Neutrophil (primary cell): Measurements from ENCODE around the gene MYOCD.

Experiments
- H3K27ac ChIP-seq: fragments of 200-600 bp; sonication (generic); 2 replicates; pipeline ENCODE4 v1.5.1; 2016; ENCODE audit warnings: mild to moderate bottlenecking, moderate library complexity
- H3K27me3 ChIP-seq: fragments of 200-600 bp; sonication (generic); 2 replicates; pipeline ENCODE4 v1.6.0; 2016; ENCODE audit warnings: mild to moderate bottlenecking
- H3K36me3 ChIP-seq: fragments of 200-600 bp; sonication (generic); 2 replicates; pipeline ENCODE4 v1.5.1; 2017
- H3K4me1 ChIP-seq, 2 experiments: fragments of 200-600 bp in 1 of 2; sonication (generic) in 1 of 2; 1 replicate in 1 of 2; 2 replicates in 1 of 2; pipeline versions ENCODE4 v1.5.1 to v1.6.1; 2013 to 2016; ENCODE audit warnings: low read depth in 1 of 2, low read length in 1 of 2, mild to moderate bottlenecking in 1 of 2, moderate library complexity in 1 of 2; ENCODE audit not compliant: control insufficient read depth in 1 of 2, insufficient read depth in 1 of 2
- H3K4me3 ChIP-seq, 2 experiments: fragments of 200-600 bp in 1 of 2; sonication (generic) in 1 of 2; 1 replicate in 1 of 2; 2 replicates in 1 of 2; pipeline ENCODE4 v1.5.1; 2013 to 2016; ENCODE audit warnings: low read depth in 1 of 2, low read length in 1 of 2, mild to moderate bottlenecking in 1 of 2, moderate library complexity in 1 of 2
- H3K9me3 ChIP-seq: fragments of 200-600 bp; sonication (generic); 2 replicates; pipeline ENCODE4 v1.5.1; 2016
- TF ChIP-seq, protein P1 (sequence below): fragments of 200-600 bp; sonication (generic); IDR thresholded peaks from 2 replicates; pipeline ENCODE4 v1.5.1; 2016; ENCODE audit warnings: antibody characterized with exemption

Gene MYOCD

DNA sequence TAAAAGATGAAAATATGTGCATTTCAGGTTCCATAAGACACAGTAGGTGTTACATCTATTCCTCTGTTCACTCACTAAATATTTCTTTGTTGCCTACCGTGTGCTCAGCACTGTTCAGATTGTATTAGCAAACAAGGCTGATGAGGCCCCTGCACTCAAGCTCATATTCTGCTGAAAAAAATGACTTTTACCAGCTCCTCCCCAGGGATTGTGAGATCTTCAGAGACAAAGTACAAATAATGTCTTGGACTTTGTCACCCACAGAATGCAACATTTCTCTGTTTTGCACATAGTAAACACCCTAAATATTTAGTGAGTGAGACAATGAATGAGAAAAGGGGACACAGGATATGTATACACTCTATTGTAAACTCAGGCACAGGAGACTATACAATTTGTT lies 21.9 kb upstream of the MYOCD start:
- H3K4me3 ChIP-seq = no peak overlapping the region

DNA sequence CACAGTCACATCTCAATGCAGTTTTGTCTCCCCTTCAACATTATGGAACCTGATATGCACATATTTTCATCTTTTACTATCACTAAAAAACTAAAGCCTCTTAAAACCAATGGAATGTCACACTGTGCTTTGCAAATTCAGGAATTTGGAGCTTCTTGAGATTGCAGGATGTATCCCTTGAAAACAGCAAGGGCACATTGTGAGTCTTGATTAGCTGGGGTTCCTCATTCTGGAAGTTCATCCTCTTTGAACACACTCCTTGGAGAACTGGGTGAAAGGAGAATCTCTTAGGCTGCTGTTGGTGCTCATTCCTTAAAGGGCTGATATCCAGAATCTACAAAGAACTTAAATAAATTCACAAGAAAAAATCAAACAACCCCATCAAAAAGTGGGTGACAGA lies 21.1 kb upstream of the MYOCD start:
- Histone ChIP-seq H3K36me3 (no peaks in the 10 kb centered on the region), H3K27ac (no peak overlapping the region), H3K4me1 (peaks cover 0 to 4% of the 10 kb centered on the region in 2 experiments), H3K27me3 (no peaks in the 10 kb centered on the region), H3K4me3 (no peak overlapping the region), H3K9me3 (no peaks in the 10 kb centered on the region)
- TF ChIP-seq, protein P1, sequence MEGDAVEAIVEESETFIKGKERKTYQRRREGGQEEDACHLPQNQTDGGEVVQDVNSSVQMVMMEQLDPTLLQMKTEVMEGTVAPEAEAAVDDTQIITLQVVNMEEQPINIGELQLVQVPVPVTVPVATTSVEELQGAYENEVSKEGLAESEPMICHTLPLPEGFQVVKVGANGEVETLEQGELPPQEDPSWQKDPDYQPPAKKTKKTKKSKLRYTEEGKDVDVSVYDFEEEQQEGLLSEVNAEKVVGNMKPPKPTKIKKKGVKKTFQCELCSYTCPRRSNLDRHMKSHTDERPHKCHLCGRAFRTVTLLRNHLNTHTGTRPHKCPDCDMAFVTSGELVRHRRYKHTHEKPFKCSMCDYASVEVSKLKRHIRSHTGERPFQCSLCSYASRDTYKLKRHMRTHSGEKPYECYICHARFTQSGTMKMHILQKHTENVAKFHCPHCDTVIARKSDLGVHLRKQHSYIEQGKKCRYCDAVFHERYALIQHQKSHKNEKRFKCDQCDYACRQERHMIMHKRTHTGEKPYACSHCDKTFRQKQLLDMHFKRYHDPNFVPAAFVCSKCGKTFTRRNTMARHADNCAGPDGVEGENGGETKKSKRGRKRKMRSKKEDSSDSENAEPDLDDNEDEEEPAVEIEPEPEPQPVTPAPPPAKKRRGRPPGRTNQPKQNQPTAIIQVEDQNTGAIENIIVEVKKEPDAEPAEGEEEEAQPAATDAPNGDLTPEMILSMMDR = no peak

More for the DNA sequence above, 21.9 kb upstream of the MYOCD start:
- no peaks in the 10 kb centered on the region for H3K27me3 ChIP-seq
- H3K36me3 ChIP-seq = no peaks in the 10 kb centered on the region
- TF ChIP-seq, protein P1 = no peak
- H3K9me3 ChIP-seq = no peaks in the 10 kb centered on the region
- peaks cover 0 to 4% of the 10 kb centered on the region in 2 experiments for H3K4me1 ChIP-seq
- no peak overlapping the region for H3K27ac ChIP-seq

DNA sequence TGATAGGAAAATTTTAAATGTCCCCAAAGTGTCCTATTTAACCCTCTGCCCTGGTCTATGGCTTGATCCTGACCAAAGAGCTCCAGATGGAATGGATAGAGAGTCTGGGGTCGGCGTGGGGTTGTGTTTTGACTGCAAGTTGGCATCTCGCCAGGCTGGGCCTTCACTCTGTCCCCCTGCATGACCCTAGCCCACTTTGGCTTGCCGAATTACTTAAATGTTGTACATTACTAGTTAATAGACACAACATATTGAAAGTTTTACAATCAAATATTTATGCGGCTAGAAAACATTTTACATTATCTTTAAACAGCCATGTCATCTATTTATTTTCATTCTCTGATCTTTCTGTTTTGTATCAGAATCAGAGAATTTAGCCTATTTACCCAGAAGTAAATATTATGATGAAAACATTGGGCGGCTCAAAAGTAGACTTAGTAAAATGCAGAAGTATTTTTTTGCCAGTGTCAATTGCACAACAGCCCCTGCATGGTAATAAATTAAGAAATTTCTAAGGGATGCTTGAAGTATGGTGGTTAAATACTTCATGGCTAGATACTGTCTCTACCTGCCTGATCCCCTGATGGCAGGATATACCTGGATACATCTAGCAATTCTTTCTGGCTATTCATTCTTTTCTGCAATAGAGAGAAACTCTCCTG lies 18.8 kb upstream of the MYOCD start:
- Histone ChIP-seq H3K4me1 (peaks cover 0 to 4% of the 10 kb centered on the region in 2 experiments), H3K27me3 (no peaks in the 10 kb centered on the region), H3K4me3 (no peak overlapping the region), H3K27ac (no peak overlapping the region), H3K36me3 (no peaks in the 10 kb centered on the region), H3K9me3 (no peaks in the 10 kb centered on the region)
- TF ChIP-seq, protein P1 = no peak

DNA sequence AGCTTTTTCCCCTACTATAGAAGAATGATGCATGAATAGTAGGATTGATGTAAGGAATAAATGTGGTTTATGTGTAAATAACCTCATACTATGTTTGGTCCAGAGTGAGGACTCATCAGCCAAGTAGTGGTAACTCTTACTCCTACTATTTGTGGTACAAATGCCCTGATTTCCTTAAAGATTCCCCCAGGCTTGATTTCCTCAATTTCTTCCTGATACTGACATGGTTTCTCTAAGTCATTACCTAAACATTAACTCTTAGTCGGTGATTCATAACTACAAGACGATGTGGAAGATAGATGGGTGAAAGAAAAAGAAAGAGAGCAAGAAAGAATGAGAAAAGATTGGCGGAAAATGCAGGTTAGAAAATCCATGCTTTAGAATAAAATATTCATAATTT lies 17.2 kb upstream of the MYOCD start:
- Histone ChIP-seq H3K9me3 (no peaks in the 10 kb centered on the region), H3K27ac (no peak overlapping the region), H3K36me3 (no peaks in the 10 kb centered on the region), H3K27me3 (no peaks in the 10 kb centered on the region), H3K4me1 (peaks cover 0 to 4% of the 10 kb centered on the region in 2 experiments), H3K4me3 (no peak overlapping the region)
- TF ChIP-seq, protein P1 = no peak

DNA sequence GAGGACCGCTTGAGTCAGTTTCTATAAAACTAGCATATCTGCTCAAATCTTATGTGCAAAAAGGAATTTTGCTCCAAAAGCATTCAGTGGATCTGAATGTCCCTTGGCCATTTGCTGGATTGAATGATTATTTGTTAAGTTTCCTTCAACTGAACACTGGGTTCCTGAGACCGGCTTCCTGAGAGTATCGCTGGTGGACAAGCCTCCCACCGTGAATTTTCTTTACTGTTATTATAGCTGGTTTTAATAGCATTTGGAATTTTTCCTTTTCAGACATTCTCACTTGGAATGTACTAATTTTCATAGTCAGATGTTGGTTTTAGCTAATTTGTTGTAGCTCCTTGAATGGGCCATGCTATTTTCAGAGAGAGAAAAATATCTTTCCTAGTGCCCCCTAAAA lies 9.8 kb upstream of the MYOCD start:
- Histone ChIP-seq H3K27ac (no peak overlapping the region), H3K4me3 (no peak overlapping the region), H3K36me3 (no peaks in the 10 kb centered on the region), H3K9me3 (no peaks in the 10 kb centered on the region), H3K27me3 (no peaks in the 10 kb centered on the region), H3K4me1 (no peaks in the 10 kb centered on the region)
- TF ChIP-seq, protein P1 = no peak
